Measurements from ENCODE around the gene LDAH. TPM values are rescaled to one million over a fixed set of nuclear protein-coding genes. Genes with fewer than 3 reads are reported as not detected.

LDAH gene
- total RNA-seq, result 25.7 and 28.0 TPM in 2 replicates
- long read RNA-seq, transcript LDAH-213 (6 exons, 1,179 nt), result minor isoform, 18 of 227 reads
- long read RNA-seq, transcript LDAH-209 (6 exons, 3,728 nt), result minor isoform, 9 of 227 reads
- long read RNA-seq, transcript LDAH-211 (6 exons, 3,807 nt), result minor isoform, 15 of 227 reads
- long read RNA-seq, transcript LDAH-201 (7 exons, 2,907 nt), result major isoform, 113 of 227 reads
- long read RNA-seq, partial matches to known transcripts, result 35 of 227 reads
- long read RNA-seq, other reads (novel, unspliced or antisense), result 31 of 227 reads

- Mint-ChIP-seq H3K9me3 (ENCODE audit: unreplicated experiment) (no peaks in the 10 kb centered on the region), H3K27me3 (ENCODE audit: unreplicated experiment) (peaks cover 4% of the 10 kb centered on the region), H3K27ac (ENCODE audit: unreplicated experiment) (peak within 1 kb of the TSS; percentile 99), H3K4me3 (ENCODE audit: unreplicated experiment) (peak within 1 kb of the TSS; percentile 96), H3K36me3 (ENCODE audit: unreplicated experiment) (no peaks in the 10 kb centered on the region), H3K4me1 (ENCODE audit: unreplicated experiment) (peaks cover 15% of the 10 kb centered on the region)
- TF ChIP-seq CTCF (IDR thresholded peaks at IDR 0.05), result no peak
- peak; percentile 95 for DNase-seq (ENCODE audit: extremely low spot score, unreplicated experiment)
These were observed at the start of gene LDAH for GRCh38 chr2:20822535-20823490. Gene LDAH (minus strand): TSS chr2:20823101. CDS start chr2:20801463, 21,638 bp downstream.

GRCh38 chr2:20868377-20868776 is 45.5 kb upstream of the LDAH start:
- peaks cover 71% of the 10 kb centered on the region for H3K27me3 Mint-ChIP-seq (ENCODE audit: unreplicated experiment)
- no peaks in the 10 kb centered on the region for H3K36me3 Mint-ChIP-seq (ENCODE audit: unreplicated experiment)
- no peak for DNase-seq (ENCODE audit: extremely low spot score, unreplicated experiment)
- H3K4me1 Mint-ChIP-seq (ENCODE audit: unreplicated experiment), result no peaks in the 10 kb centered on the region
- no peak overlapping the region for H3K27ac Mint-ChIP-seq (ENCODE audit: unreplicated experiment)
- TF ChIP-seq CTCF (IDR thresholded peaks at IDR 0.05), result no peak
- H3K9me3 Mint-ChIP-seq (ENCODE audit: unreplicated experiment), result peaks cover 9% of the 10 kb centered on the region
- H3K4me3 Mint-ChIP-seq (ENCODE audit: unreplicated experiment), result no peak overlapping the region

GRCh38 chr2:20862850-20863249 is 39.9 kb upstream of the LDAH start:
- DNase-seq (ENCODE audit: extremely low spot score, unreplicated experiment), result no peak
- no peak overlapping the region for H3K27ac Mint-ChIP-seq (ENCODE audit: unreplicated experiment)
- H3K36me3 Mint-ChIP-seq (ENCODE audit: unreplicated experiment), result no peaks in the 10 kb centered on the region
- TF ChIP-seq CTCF (IDR thresholded peaks at IDR 0.05), result no peak
- H3K27me3 Mint-ChIP-seq (ENCODE audit: unreplicated experiment), result peaks cover 41% of the 10 kb centered on the region
- no peaks in the 10 kb centered on the region for H3K4me1 Mint-ChIP-seq (ENCODE audit: unreplicated experiment)
- H3K4me3 Mint-ChIP-seq (ENCODE audit: unreplicated experiment), result no peak overlapping the region
- peaks cover 9% of the 10 kb centered on the region for H3K9me3 Mint-ChIP-seq (ENCODE audit: unreplicated experiment)

GRCh38 chr2:20855456-20855855 is 32.6 kb upstream of the LDAH start:
- H3K9me3 Mint-ChIP-seq (ENCODE audit: unreplicated experiment), result no peaks in the 10 kb centered on the region
- H3K36me3 Mint-ChIP-seq (ENCODE audit: unreplicated experiment), result no peaks in the 10 kb centered on the region
- no peak for DNase-seq (ENCODE audit: extremely low spot score, unreplicated experiment)
- no peak overlapping the region for H3K27ac Mint-ChIP-seq (ENCODE audit: unreplicated experiment)
- H3K27me3 Mint-ChIP-seq (ENCODE audit: unreplicated experiment), result peaks cover 14% of the 10 kb centered on the region
- H3K4me3 Mint-ChIP-seq (ENCODE audit: unreplicated experiment), result no peak overlapping the region
- H3K4me1 Mint-ChIP-seq (ENCODE audit: unreplicated experiment), result no peaks in the 10 kb centered on the region
- TF ChIP-seq CTCF (IDR thresholded peaks at IDR 0.05), result no peak

- Mint-ChIP-seq H3K27me3 (ENCODE audit: unreplicated experiment) (peaks cover 22% of the 10 kb centered on the region), H3K4me3 (ENCODE audit: unreplicated experiment) (no peak overlapping the region), H3K27ac (ENCODE audit: unreplicated experiment) (no peak overlapping the region), H3K9me3 (ENCODE audit: unreplicated experiment) (no peaks in the 10 kb centered on the region), H3K4me1 (ENCODE audit: unreplicated experiment) (no peaks in the 10 kb centered on the region), H3K36me3 (ENCODE audit: unreplicated experiment) (no peaks in the 10 kb centered on the region)
- TF ChIP-seq CTCF (IDR thresholded peaks at IDR 0.05), result no peak
- DNase-seq (ENCODE audit: extremely low spot score, unreplicated experiment), result no peak
These were observed 29.8 kb upstream of the LDAH start for GRCh38 chr2:20852670-20853069.

All from osteocyte (in vitro differentiated cells).